GM12891 (cell line): Measurements from ENCODE around the gene SOBP.

Source experiments
- DNase-seq: peaks from one replicate; pipeline ENCODE4 v3.0.0; 2011; ENCODE audit warnings: low spot score; ENCODE audit not compliant: insufficient read length
- FAIRE-seq: peaks from 2 replicates; lab custom pipeline; 2011; peaks lifted over from hg19 to GRCh38; lab: Jason Lieb, UNC
- POLR2AphosphoS5 ChIP-seq: IDR thresholded peaks from 2 replicates; pipeline ENCODE4 v1.6.1; 2011; ENCODE audit warnings: low read depth, low read length, control low read depth
- SPI1 ChIP-seq: IDR thresholded peaks from 2 replicates; pipeline ENCODE4 v1.6.1; 2011; ENCODE audit warnings: low read depth, low read length, control low read depth

The SOBP gene

DNA sequence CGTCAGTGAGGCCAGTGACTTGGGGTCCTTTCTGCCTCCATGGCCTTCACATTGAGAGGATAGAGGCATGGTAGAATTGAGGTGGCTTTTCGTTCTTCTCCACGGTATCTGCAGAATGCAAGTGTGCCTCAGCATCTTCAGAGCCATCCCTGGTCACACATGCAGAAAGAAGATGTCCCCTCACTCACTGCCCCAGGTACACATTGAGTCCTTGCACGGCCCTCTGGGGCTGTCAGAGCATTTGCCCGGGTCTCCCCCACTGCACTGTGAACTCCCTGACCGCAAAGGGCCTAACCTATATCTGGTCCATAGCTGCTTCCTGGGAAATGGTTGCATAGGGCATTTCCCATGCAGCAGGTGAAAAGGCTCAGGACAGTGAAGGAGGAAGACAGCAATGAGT lies 218.5 kb downstream of the SOBP start:
- no peak for FAIRE-seq
- TF ChIP-seq POLR2AphosphoS5 = no peak
- no peak for DNase-seq

DNA sequence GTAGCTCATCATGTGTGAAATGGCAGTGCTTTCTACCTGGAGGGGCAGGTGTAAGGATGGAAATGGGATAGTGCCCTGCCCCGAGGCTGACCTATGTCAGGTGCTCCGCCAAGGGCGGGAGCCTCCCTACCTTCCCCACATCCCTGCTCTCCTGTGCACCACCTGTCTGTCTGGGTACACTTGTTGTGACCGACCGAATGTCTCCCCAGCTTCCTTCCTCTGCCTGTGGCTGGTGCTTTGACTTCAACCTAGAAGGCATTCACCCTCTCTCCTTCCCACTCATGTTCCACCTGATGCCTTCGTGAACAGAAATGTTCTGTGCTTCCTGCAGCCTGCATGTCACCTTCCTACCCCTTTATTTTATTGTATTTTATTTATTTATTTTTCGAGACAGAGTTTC lies 219.4 kb downstream of the SOBP start:
- FAIRE-seq = no peak
- TF ChIP-seq SPI1 = no peak

More for the DNA sequence above, 219.4 kb downstream of the SOBP start:
- DNase-seq = no peak
